Loucy (cell line): Measurements from ENCODE around the gene PHACTR3.

Experiments used
- CTCF ChIP-seq: fragments of 200-600 bp; sonication (generic); conservative IDR thresholded peaks from 2 replicates; pipeline ENCODE4 v1.5.1; 2014; ENCODE audit warnings: mild to moderate bottlenecking, antibody characterized with exemption, low read length
- EZH2phosphoT487 ChIP-seq: fragments of 200-600 bp; IDR thresholded peaks from 2 replicates; pipeline ENCODE4 v1.6.1; 2018; ENCODE audit warnings: antibody characterized with exemption, mild to moderate bottlenecking, moderate library complexity, borderline replicate concordance

DNA sequence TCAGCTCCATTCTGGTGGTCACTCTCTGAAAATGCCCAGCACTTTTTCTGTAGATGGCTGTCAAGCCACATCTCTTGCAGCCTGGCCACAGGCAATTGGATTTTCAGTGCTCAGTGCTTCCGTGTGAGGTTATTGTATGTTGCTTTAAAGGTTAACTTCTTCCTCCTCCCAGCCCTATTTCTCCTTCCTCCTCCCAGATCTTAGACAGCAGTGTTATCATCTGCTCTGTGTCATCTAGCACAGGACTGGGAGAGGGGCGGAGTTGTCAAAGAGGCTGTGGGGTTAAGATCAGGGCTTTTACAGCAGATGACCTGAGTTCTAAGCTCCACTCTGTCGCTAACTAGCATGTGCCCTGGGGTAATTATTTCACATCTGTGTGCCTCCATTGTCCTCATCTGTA is 129.0 kb downstream of the PHACTR3 start:
- TF ChIP-seq CTCF (no peak), EZH2phosphoT487 (no peak)
